CD4-positive, alpha-beta memory T cell (primary cell): ENCODE results near the gene CLCF1. TPM values are rescaled to one million over a fixed set of nuclear protein-coding genes. Genes with fewer than 3 reads are reported as not detected.
A peak's percentile ranks its signal among the peaks of the same experiment; 100 is the strongest.

ENCODE experiments used
- CTCF ChIA-PET: fragments of 350-600 bp; sonication (Branson Sonifier 250); formaldehyde crosslinking; loops from one replicate; lab custom pipeline; 2021; ENCODE audit warnings: inconsistent platforms; ENCODE audit not compliant: partially characterized antibody; lab: Charles Lee
- POLR2A ChIA-PET: fragments of 350-600 bp; sonication (Branson Sonifier 250); formaldehyde crosslinking; loops from one replicate; lab custom pipeline; 2021; ENCODE audit not compliant: partially characterized antibody; lab: Charles Lee
- DNase-seq, 5 donors: peaks; one replicate each; pipeline versions ENCODE4 v3.0.0 to v3.0.0-alpha.2; 2020 to 2022; ENCODE audit warnings: mixed read lengths in 1 of 5
- H3K27ac ChIP-seq: one replicate; pipeline ENCODE4 v1.7.0; 2013; ENCODE audit warnings: low read depth, low read length
- H3K27me3 ChIP-seq: 2 replicates; pipeline ENCODE4 v1.7.0; 2013; ENCODE audit warnings: mild to moderate bottlenecking, low read length, moderate library complexity; ENCODE audit not compliant: insufficient read depth
- H3K36me3 ChIP-seq: 2 replicates; pipeline ENCODE4 v1.7.0; 2013; ENCODE audit warnings: mild to moderate bottlenecking, low read length, moderate library complexity; ENCODE audit not compliant: insufficient read depth
- H3K4me1 ChIP-seq: 2 replicates; pipeline ENCODE4 v1.7.0; 2013; ENCODE audit warnings: mild to moderate bottlenecking, low read length, moderate library complexity; ENCODE audit not compliant: insufficient read depth
- H3K4me3 ChIP-seq, 2 donors: one replicate each; pipeline ENCODE4 v1.7.0; 2013; ENCODE audit warnings: low read length in 2 of 2, mild to moderate bottlenecking in 1 of 2
- H3K9me3 ChIP-seq, 2 donors: one replicate each; pipeline ENCODE4 v1.7.0; 2013; ENCODE audit warnings: low read length in 2 of 2, control low read depth in 1 of 2; ENCODE audit not compliant: control insufficient read depth in 1 of 2
- H3K27ac Mint-ChIP-seq, 7 donors: one replicate each; pipeline ENCODE4 v1.8.0; 2020 to 2021; ENCODE audit warnings: mixed read lengths in 7 of 7, mild to moderate bottlenecking in 6 of 7, inconsistent platforms in 3 of 7, moderate library complexity in 3 of 7
- H3K27me3 Mint-ChIP-seq, 2 donors: one replicate each; pipeline ENCODE4 v1.8.0; 2020 to 2021; ENCODE audit warnings: mixed read lengths in 2 of 2
- H3K36me3 Mint-ChIP-seq, 2 donors: one replicate each; pipeline ENCODE4 v1.8.0; 2020 to 2021; ENCODE audit warnings: mixed read lengths in 2 of 2, inconsistent platforms in 1 of 2, mild to moderate bottlenecking in 1 of 2
- H3K4me1 Mint-ChIP-seq, 4 donors: one replicate each; pipeline ENCODE4 v1.8.0; 2020 to 2021; ENCODE audit warnings: mixed read lengths in 4 of 4, mild to moderate bottlenecking in 1 of 4
- H3K4me3 Mint-ChIP-seq, 8 donors: one replicate each; pipeline ENCODE4 v1.8.0; 2020 to 2021; ENCODE audit warnings: mixed read lengths in 8 of 8, mild to moderate bottlenecking in 7 of 8, moderate library complexity in 6 of 8, inconsistent platforms in 3 of 8
- H3K9me3 Mint-ChIP-seq, 8 donors: one replicate each; pipeline ENCODE4 v1.8.0; 2020 to 2021; ENCODE audit warnings: mixed read lengths in 8 of 8, mild to moderate bottlenecking in 5 of 8, inconsistent platforms in 3 of 8, moderate library complexity in 1 of 8
- intact Hi-C: fragments of 100-400 bp; cut with micrococcal nuclease; formaldehyde crosslinking; loops from one replicate; pipeline ENCODE4 v1.15.1; 2023
- polyA plus RNA-seq, 2 donors: library from polyadenylated mRNA; unstranded; fragments of 300-500 nt; fragmentation: Illumina TruSeq; gene quantifications; one replicate each; pipeline ENCODE4 v1.2.3, GENCODE V29; 2021
- total RNA-seq, 2 experiments: library from RNA; stranded (reverse); gene quantifications; one replicate each; pipeline ENCODE4 v1.2.3, GENCODE V29; 2021

CLCF1 gene
- total and polyA plus RNA-seq, 4 experiments from 2014 or later = 0.45 to 6.4 (median 4.9) TPM

- Histone ChIP-seq H3K27ac (no peak overlapping the region), H3K4me1 (peaks cover 49% of the 10 kb centered on the region), H3K4me3 (no peak overlapping the region), H3K9me3 (no peaks in the 10 kb centered on the region), H3K36me3 (peaks cover 3% of the 10 kb centered on the region), H3K27me3 (no peaks in the 10 kb centered on the region)
- Mint-ChIP-seq H3K4me1 (peaks cover 24 to 50% (median 35%) of the 10 kb centered on the region in 4 donors), H3K27me3 (no peaks in the 10 kb centered on the region), H3K27ac (peak overlapping the region in 6 of 7 donors; percentile 36 to 85 (median 72)), H3K4me3 (peak overlapping the region in 2 of 8 donors; percentile 25 to 35), H3K9me3 (no peaks in the 10 kb centered on the region), H3K36me3 (peaks cover 0 to 11% of the 10 kb centered on the region in 2 donors)
- CTCF ChIA-PET = interaction anchor here (0.9 to 18.4 kb wide), 10 partner anchors 9 to 123 kb away, joined by 3 to 1065 read pairs (median 4); partner anchors contain the start of genes CLCF1 and RAD9A
- no peak for DNase-seq
- intact Hi-C loops = no loop called here
- POLR2A ChIA-PET = interaction anchor here (1.1 to 11.8 kb wide), 9 partner anchors 10 to 116 kb away, joined by 3 to 449 read pairs (median 6); partner anchors contain the start of genes ANKRD13D, CLCF1, PPP1CA and PTPRCAP
Observed at GRCh38 chr11:67355794-67356386, 17.5 kb downstream of the CLCF1 start.

- Histone ChIP-seq H3K4me1 (peaks cover 51% of the 10 kb centered on the region), H3K4me3 (no peak overlapping the region), H3K27ac (peak overlapping the region; percentile 96), H3K27me3 (no peaks in the 10 kb centered on the region), H3K36me3 (peaks cover 3% of the 10 kb centered on the region), H3K9me3 (no peaks in the 10 kb centered on the region)
- Mint-ChIP-seq H3K4me1 (peaks cover 24 to 51% (median 36%) of the 10 kb centered on the region in 4 donors), H3K9me3 (no peaks in the 10 kb centered on the region), H3K36me3 (peaks cover 0 to 11% of the 10 kb centered on the region in 2 donors), H3K4me3 (no peak overlapping the region), H3K27ac (peak overlapping the region in 5 of 7 donors; percentile 99 to 100 (median 99)), H3K27me3 (no peaks in the 10 kb centered on the region)
- no peak for DNase-seq
- POLR2A ChIA-PET = interaction anchor here (0.8 to 11.8 kb wide), 9 partner anchors 12 to 114 kb away, joined by 3 to 449 read pairs (median 14); partner anchors contain the start of genes CLCF1, PPP1CA, PTPRCAP and RAD9A
- intact Hi-C loops = no loop called here
- CTCF ChIA-PET = interaction anchor here (0.9 to 18.4 kb wide), 5 partner anchors 9 to 87 kb away, joined by 3 to 1065 read pairs (median 5); partner anchors contain the start of genes CLCF1 and RAD9A
Observed at GRCh38 chr11:67355023-67355793, 18.2 kb downstream of the CLCF1 start.

GRCh38 chr11:67354075-67355022, 19.0 kb downstream of the CLCF1 start:
- Histone ChIP-seq H3K27me3 (no peaks in the 10 kb centered on the region), H3K9me3 (no peaks in the 10 kb centered on the region), H3K4me1 (peaks cover 51% of the 10 kb centered on the region), H3K4me3 (peak overlapping the region; percentile 36 to 99), H3K36me3 (peaks cover 3% of the 10 kb centered on the region), H3K27ac (peak overlapping the region; percentile 96)
- ChIA-PET POLR2A (interaction anchor here (0.8 to 11.8 kb wide), 31 partner anchors 9 to 275 kb away, joined by 3 to 449 read pairs (median 14); partner anchors contain the start of genes AIP, ANKRD13D, CLCF1 and GRK2), CTCF (interaction anchor here (0.9 to 18.4 kb wide), 6 partner anchors 8 to 92 kb away, joined by 3 to 1065 read pairs (median 9); partner anchors contain the start of genes CLCF1 and RAD9A)
- Mint-ChIP-seq H3K27ac (peak overlapping the region; percentile 99 to 100 (median 100)), H3K4me1 (peaks cover 28 to 59% (median 40%) of the 10 kb centered on the region in 4 donors), H3K36me3 (peaks cover 0 to 11% of the 10 kb centered on the region in 2 donors), H3K4me3 (peak overlapping the region; percentile 97 to 100 (median 99)), H3K9me3 (no peaks in the 10 kb centered on the region), H3K27me3 (no peaks in the 10 kb centered on the region)
- no peak for DNase-seq
- intact Hi-C loops = no loop called here

GRCh38 chr11:67353317-67354074, 19.9 kb downstream of the CLCF1 start, which contains the start of gene POLD4:
POLD4 (minus strand) TSS chr11:67353546; CDS start chr11:67353399, 147 bp downstream.
- Histone ChIP-seq H3K9me3 (no peaks in the 10 kb centered on the region), H3K36me3 (peaks cover 3% of the 10 kb centered on the region), H3K27me3 (no peaks in the 10 kb centered on the region), H3K27ac (peak within 1 kb of the TSS; percentile 96), H3K4me3 (peak within 1 kb of the TSS; percentile 86 to 99), H3K4me1 (peaks cover 51% of the 10 kb centered on the region)
- Mint-ChIP-seq H3K27me3 (no peaks in the 10 kb centered on the region), H3K9me3 (no peaks in the 10 kb centered on the region), H3K4me3 (peak within 1 kb of the TSS; percentile 97 to 100 (median 99)), H3K36me3 (peaks cover 0 to 11% of the 10 kb centered on the region in 2 donors), H3K4me1 (peaks cover 31 to 68% (median 44%) of the 10 kb centered on the region in 4 donors), H3K27ac (peak within 1 kb of the TSS; percentile 99 to 100 (median 100))
- ChIA-PET CTCF (interaction anchor here (0.7 to 18.4 kb wide), 19 partner anchors 8 to 261 kb away, joined by 3 to 1065 read pairs (median 4); partner anchors contain the start of genes CLCF1, PPP1CA, RAD9A and TBC1D10C), POLR2A (interaction anchor here (0.6 to 11.8 kb wide), 49 partner anchors 10 to 510 kb away, joined by 3 to 449 read pairs (median 6); partner anchors contain the start of genes AIP, ANKRD13D, CLCF1 and GRK2)
- intact Hi-C loops = loop anchor here (1.0 to 2.0 kb wide), 8 partner anchors 20 to 451 kb away; partner anchors contain the start of genes AIP, CDK2AP2, CLCF1 and GRK2
- peak; percentile 94 to 96 (median 95) for DNase-seq

- Histone ChIP-seq H3K4me1 (peaks cover 51% of the 10 kb centered on the region), H3K27ac (peak overlapping the region; percentile 96), H3K4me3 (peak overlapping the region; percentile 86 to 99), H3K9me3 (no peaks in the 10 kb centered on the region), H3K27me3 (no peaks in the 10 kb centered on the region), H3K36me3 (peaks cover 3% of the 10 kb centered on the region)
- Mint-ChIP-seq H3K27ac (peak overlapping the region; percentile 99 to 100 (median 100)), H3K27me3 (no peaks in the 10 kb centered on the region), H3K4me3 (peak overlapping the region; percentile 97 to 100 (median 99)), H3K9me3 (no peaks in the 10 kb centered on the region), H3K36me3 (peaks cover 0 to 11% of the 10 kb centered on the region in 2 donors), H3K4me1 (peaks cover 32 to 67% (median 43%) of the 10 kb centered on the region in 4 donors)
- no peak for DNase-seq
- CTCF ChIA-PET = interaction anchor here (0.7 to 18.4 kb wide), 21 partner anchors 9 to 262 kb away, joined by 3 to 1065 read pairs (median 4); partner anchors contain the start of genes CLCF1, PPP1CA, RAD9A and TBC1D10C
- POLR2A ChIA-PET = interaction anchor here (0.6 to 11.8 kb wide), 47 partner anchors 9 to 509 kb away, joined by 3 to 449 read pairs (median 6); partner anchors contain the start of genes AIP, ANKRD13D, CLCF1 and GRK2
- intact Hi-C loops = loop anchor here (1.0 to 2.0 kb wide), 8 partner anchors 21 to 452 kb away; partner anchors contain the start of genes AIP, CDK2AP2, CLCF1 and GRK2
Observed at GRCh38 chr11:67352546-67353316, 20.7 kb downstream of the CLCF1 start.
